Parathyroid adenoma (tissue), 2 donors: ENCODE data around the gene NGB.
A peak's percentile ranks its signal among the peaks of the same experiment; 100 is the strongest.

Experiments
- H2AFZ ChIP-seq: fragments of 300-600 bp; sonication (generic); one replicate; pipeline ENCODE4 v1.7.0; 2017; ENCODE audit warnings: antibody characterized with exemption, mild to moderate bottlenecking
- H3K27ac ChIP-seq: fragments of 300-600 bp; sonication (generic); one replicate; pipeline ENCODE4 v1.7.0; 2017
- H3K27me3 ChIP-seq: fragments of 300-600 bp; sonication (generic); one replicate; pipeline ENCODE4 v1.7.0; 2017; ENCODE audit warnings: low read length; ENCODE audit not compliant: control insufficient read depth, insufficient read depth
- H3K36me3 ChIP-seq: fragments of 300-600 bp; sonication (generic); one replicate; pipeline ENCODE4 v1.7.0; 2017; ENCODE audit warnings: low read length; ENCODE audit not compliant: control insufficient read depth, insufficient read depth
- H3K4me1 ChIP-seq: fragments of 300-600 bp; sonication (generic); one replicate; pipeline ENCODE4 v1.7.0; 2017; ENCODE audit warnings: control low read depth
- H3K4me2 ChIP-seq: fragments of 300-600 bp; sonication (generic); one replicate; pipeline ENCODE4 v1.7.0; 2017; ENCODE audit warnings: low read length
- H3K4me3 ChIP-seq: fragments of 300-600 bp; sonication (generic); one replicate; pipeline ENCODE4 v1.7.0; 2017; ENCODE audit warnings: low read depth, low read length
- H3K79me2 ChIP-seq: fragments of 300-600 bp; sonication (generic); one replicate; pipeline ENCODE4 v1.7.0; 2017; ENCODE audit warnings: control low read depth
- H3K9ac ChIP-seq: fragments of 300-600 bp; sonication (generic); one replicate; pipeline ENCODE4 v1.7.0; 2017; ENCODE audit warnings: mild to moderate bottlenecking
- H3K9me3 ChIP-seq: fragments of 300-600 bp; sonication (generic); one replicate; pipeline ENCODE4 v1.7.0; 2017; ENCODE audit warnings: low read length; ENCODE audit not compliant: control insufficient read depth
- TF ChIP-seq, protein P1 (sequence below): fragments of 300-600 bp; sonication (generic); IDR thresholded peaks from one replicate; pipeline ENCODE4 v1.7.0; 2017; ENCODE audit warnings: antibody characterized with exemption, mild to moderate bottlenecking
- donor health status: primary hyperparathyroidism.

The NGB gene

DNA sequence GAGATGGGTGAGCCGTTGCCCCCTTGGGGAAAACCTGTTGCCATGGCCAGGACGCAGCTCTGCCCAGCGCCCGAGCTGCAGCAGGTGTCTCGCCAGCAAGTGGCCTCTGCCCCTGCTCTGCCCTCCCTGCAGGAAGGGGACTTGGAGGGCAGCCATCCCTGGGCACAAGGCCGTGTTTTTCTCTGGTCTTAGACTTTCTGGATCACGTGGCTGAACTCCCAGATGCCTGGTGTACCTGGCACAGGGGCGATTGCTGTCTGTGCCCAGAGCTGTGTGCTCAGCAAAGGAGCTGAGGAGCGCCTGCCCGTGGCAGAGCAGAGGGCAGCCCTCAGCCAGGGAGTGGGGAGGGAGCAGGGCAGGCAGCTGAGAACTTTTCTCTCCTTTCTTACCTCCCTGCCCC, 51.4 kb downstream of the NGB start:
- Histone ChIP-seq H3K27me3 (no peaks in the 10 kb centered on the region), H3K36me3 (no peaks in the 10 kb centered on the region), H3K9ac (no peak overlapping the region), H3K9me3 (no peaks in the 10 kb centered on the region), H3K4me1 (peaks cover 8% of the 10 kb centered on the region), H3K27ac (no peak overlapping the region), H3K79me2 (no peaks in the 10 kb centered on the region), H3K4me3 (peak overlapping the region; percentile 11), H3K4me2 (peak overlapping the region; percentile 42), H2AFZ (no peak overlapping the region)
- TF ChIP-seq, protein P1, sequence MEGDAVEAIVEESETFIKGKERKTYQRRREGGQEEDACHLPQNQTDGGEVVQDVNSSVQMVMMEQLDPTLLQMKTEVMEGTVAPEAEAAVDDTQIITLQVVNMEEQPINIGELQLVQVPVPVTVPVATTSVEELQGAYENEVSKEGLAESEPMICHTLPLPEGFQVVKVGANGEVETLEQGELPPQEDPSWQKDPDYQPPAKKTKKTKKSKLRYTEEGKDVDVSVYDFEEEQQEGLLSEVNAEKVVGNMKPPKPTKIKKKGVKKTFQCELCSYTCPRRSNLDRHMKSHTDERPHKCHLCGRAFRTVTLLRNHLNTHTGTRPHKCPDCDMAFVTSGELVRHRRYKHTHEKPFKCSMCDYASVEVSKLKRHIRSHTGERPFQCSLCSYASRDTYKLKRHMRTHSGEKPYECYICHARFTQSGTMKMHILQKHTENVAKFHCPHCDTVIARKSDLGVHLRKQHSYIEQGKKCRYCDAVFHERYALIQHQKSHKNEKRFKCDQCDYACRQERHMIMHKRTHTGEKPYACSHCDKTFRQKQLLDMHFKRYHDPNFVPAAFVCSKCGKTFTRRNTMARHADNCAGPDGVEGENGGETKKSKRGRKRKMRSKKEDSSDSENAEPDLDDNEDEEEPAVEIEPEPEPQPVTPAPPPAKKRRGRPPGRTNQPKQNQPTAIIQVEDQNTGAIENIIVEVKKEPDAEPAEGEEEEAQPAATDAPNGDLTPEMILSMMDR: no peak

GRCh38 chr14:77217551-77217950, 53.5 kb downstream of the NGB start:
- no peaks in the 10 kb centered on the region for H3K27me3 ChIP-seq
- H3K79me2 ChIP-seq: no peaks in the 10 kb centered on the region
- no peak overlapping the region for H3K4me3 ChIP-seq
- H3K9ac ChIP-seq: no peak overlapping the region
- H3K27ac ChIP-seq: no peak overlapping the region
- no peaks in the 10 kb centered on the region for H3K36me3 ChIP-seq
- TF ChIP-seq, protein P1: no peak
- H3K9me3 ChIP-seq: no peaks in the 10 kb centered on the region
- H3K4me1 ChIP-seq: peaks cover 8% of the 10 kb centered on the region
- no peak overlapping the region for H2AFZ ChIP-seq
- H3K4me2 ChIP-seq: no peak overlapping the region
